COR-L47 (cell line): Measurements from ENCODE around the gene LRP1.

Experiments used
- DNase-seq: peaks from one replicate; lab custom pipeline; 2025; lab: John Stamatoyannopoulos, UW

LRP1 gene

GRCh38 chr12:57154804-57155434 is 26.6 kb downstream of the LRP1 start:
- no peak for DNase-seq

GRCh38 chr12:57156701-57157403 is 28.6 kb downstream of the LRP1 start:
- DNase-seq: no peak

- DNase-seq: no peak
These were observed 29.4 kb downstream of the LRP1 start for GRCh38 chr12:57157588-57158173.

GRCh38 chr12:57158186-57158585 is 29.9 kb downstream of the LRP1 start:
- no peak for DNase-seq

- no peak for DNase-seq
These were observed 30.4 kb downstream of the LRP1 start for GRCh38 chr12:57158665-57159064.

- no peak for DNase-seq
These were observed 31.0 kb downstream of the LRP1 start for GRCh38 chr12:57159311-57159710.

- no peak for DNase-seq
These were observed 31.8 kb downstream of the LRP1 start for GRCh38 chr12:57160040-57160439.

GRCh38 chr12:57160741-57161140 is 32.5 kb downstream of the LRP1 start:
- DNase-seq: no peak

- DNase-seq: no peak
These were observed 33.2 kb downstream of the LRP1 start for GRCh38 chr12:57161491-57161890.

- no peak for DNase-seq
These were observed 34.4 kb downstream of the LRP1 start for GRCh38 chr12:57162553-57163125.

GRCh38 chr12:57164454-57164853 is 36.2 kb downstream of the LRP1 start:
- DNase-seq: no peak

- DNase-seq: no peak
These were observed 36.8 kb downstream of the LRP1 start for GRCh38 chr12:57164966-57165625.

GRCh38 chr12:57165741-57166140 is 37.5 kb downstream of the LRP1 start:
- DNase-seq: no peak

GRCh38 chr12:57166971-57167371 is 38.7 kb downstream of the LRP1 start:
- no peak for DNase-seq

- DNase-seq: no peak
These were observed 39.8 kb downstream of the LRP1 start for GRCh38 chr12:57168058-57168457.

GRCh38 chr12:57169046-57169795 is 40.9 kb downstream of the LRP1 start:
- no peak for DNase-seq

GRCh38 chr12:57169969-57170368 is 41.7 kb downstream of the LRP1 start:
- DNase-seq: no peak

GRCh38 chr12:57170408-57170807 is 42.1 kb downstream of the LRP1 start:
- no peak for DNase-seq

GRCh38 chr12:57170927-57171326 is 42.6 kb downstream of the LRP1 start:
- no peak for DNase-seq

- no peak for DNase-seq
These were observed 43.4 kb downstream of the LRP1 start for GRCh38 chr12:57171668-57172067.

GRCh38 chr12:57173089-57173488 is 44.8 kb downstream of the LRP1 start:
- DNase-seq: no peak

- no peak for DNase-seq
These were observed 45.4 kb downstream of the LRP1 start for GRCh38 chr12:57173683-57174082.
